CD4-positive, alpha-beta T cell (primary cell): ENCODE results near the gene C6orf163. TPM values are rescaled to one million over a fixed set of nuclear protein-coding genes. Genes with fewer than 3 reads are reported as not detected.

ENCODE experiments used
- ATAC-seq: fragments of 200-7000 bp; cut with Tn5 transposase; one replicate; pipeline ENCODE4 v1.10.0; 2022; ENCODE audit warnings: mild to moderate bottlenecking; ENCODE audit not compliant: poor library complexity
- CTCF ChIA-PET: fragments of 350-600 bp; sonication (Branson Sonifier 250); formaldehyde crosslinking; loops from one replicate; lab custom pipeline; 2021; ENCODE audit warnings: antibody characterized with exemption, inconsistent platforms; lab: Charles Lee
- POLR2A ChIA-PET: fragments of 350-600 bp; sonication (Branson Sonifier 250); formaldehyde crosslinking; loops from one replicate; lab custom pipeline; 2021; ENCODE audit warnings: antibody characterized with exemption, inconsistent platforms; lab: Charles Lee
- DNase-seq, 14 experiments: peaks; one replicate each; pipeline ENCODE4 v3.0.0-alpha.2; 2013 to 2020; ENCODE audit warnings: mixed read lengths in 2 of 14
- H3K27ac ChIP-seq, 2 donors: one replicate each; pipeline versions ENCODE4 v1.5.1 to v1.7.0; 2013; ENCODE audit warnings: low read length in 2 of 2, low read depth in 1 of 2, mild to moderate bottlenecking in 1 of 2
- H3K27me3 ChIP-seq, 2 experiments: 1 replicate in 1 of 2; 2 replicates in 1 of 2; pipeline versions ENCODE4 v1.6.1 to v1.7.0; 2013; ENCODE audit warnings: low read length in 2 of 2, control low read depth in 1 of 2, mild to moderate bottlenecking in 1 of 2, moderate library complexity in 1 of 2; ENCODE audit not compliant: insufficient read depth in 2 of 2, control insufficient read depth in 1 of 2
- H3K36me3 ChIP-seq: one replicate; pipeline ENCODE4 v1.6.1; 2013; ENCODE audit warnings: low read length, control low read depth; ENCODE audit not compliant: insufficient read depth
- H3K4me1 ChIP-seq: one replicate; pipeline ENCODE4 v1.6.1; 2013; ENCODE audit warnings: low read length, control low read depth; ENCODE audit not compliant: insufficient read depth
- H3K4me3 ChIP-seq: one replicate; pipeline ENCODE4 v1.5.1; 2013; ENCODE audit warnings: mild to moderate bottlenecking, low read length, moderate library complexity
- H3K9me3 ChIP-seq, 2 experiments: 1 replicate in 1 of 2; 2 replicates in 1 of 2; pipeline versions ENCODE4 v1.6.1 to v1.7.0; 2013; ENCODE audit warnings: low read length in 2 of 2, mild to moderate bottlenecking in 2 of 2, control low read depth in 1 of 2, moderate library complexity in 1 of 2; ENCODE audit not compliant: control insufficient read depth in 1 of 2, insufficient read depth in 1 of 2
- H3K27ac Mint-ChIP-seq: one replicate; pipeline ENCODE4 v1.8.0; 2020; ENCODE audit warnings: mixed read lengths
- H3K27me3 Mint-ChIP-seq: one replicate; pipeline ENCODE4 v1.8.0; 2021; ENCODE audit warnings: mixed read lengths
- H3K36me3 Mint-ChIP-seq: one replicate; pipeline ENCODE4 v1.8.0; 2021; ENCODE audit warnings: low read depth, mixed read lengths
- H3K4me1 Mint-ChIP-seq: one replicate; pipeline ENCODE4 v1.8.0; 2021; ENCODE audit warnings: low read depth, mixed read lengths
- H3K4me3 Mint-ChIP-seq: one replicate; pipeline ENCODE4 v1.8.0; 2020; ENCODE audit warnings: mild to moderate bottlenecking, mixed read lengths
- H3K9me3 Mint-ChIP-seq: one replicate; pipeline ENCODE4 v1.8.0; 2020; ENCODE audit warnings: mixed read lengths
- CTCF ChIP-seq: fragments of 200-600 bp; IDR thresholded peaks from one replicate; pipeline ENCODE4 v1.8.0; 2022; ENCODE audit warnings: antibody characterized with exemption, mild to moderate bottlenecking
- intact Hi-C, 2 experiments: fragments of 100-400 bp; cut with DNase I in 1 of 2; cut with micrococcal nuclease in 1 of 2; formaldehyde crosslinking; loops; one replicate each; pipeline versions ENCODE4 v1.15.1 to v1.9.0; 2023 to 2025; cut with DNase I, micrococcal nuclease
- total RNA-seq, 174 experiments: library from RNA in 2 of 174; stranded (reverse) in 2 of 174; gene quantifications; one replicate each; pipeline ENCODE4 v1.2.3 and lab custom pipeline; 2021 to 2026

Gene C6orf163
- total RNA-seq, 2 experiments from 2014 or later = 0.93 to 1.4 TPM

- TF ChIP-seq CTCF = no peak
- Histone ChIP-seq H3K27me3 (no peaks in the 10 kb centered on the region), H3K9me3 (no peaks in the 10 kb centered on the region), H3K4me3 (no peak overlapping the region), H3K4me1 (no peaks in the 10 kb centered on the region), H3K27ac (no peak overlapping the region), H3K36me3 (peaks cover 7% of the 10 kb centered on the region)
- intact Hi-C loops = no loop called here
- peaks cover 20% of the 10 kb centered on the region for H3K36me3 Mint-ChIP-seq
- H3K4me1 Mint-ChIP-seq = no peaks in the 10 kb centered on the region
- DNase-seq = no peak
- no peaks in the 10 kb centered on the region for H3K9me3 Mint-ChIP-seq
- H3K27ac Mint-ChIP-seq = no peak overlapping the region
- ATAC-seq = no peak
- ChIA-PET POLR2A (no interaction called here), CTCF (no interaction called here)
- no peaks in the 10 kb centered on the region for H3K27me3 Mint-ChIP-seq
- H3K4me3 Mint-ChIP-seq = no peak overlapping the region
Observed at GRCh38 chr6:87341899-87342298, 2.7 kb upstream of the C6orf163 start.

DNA sequence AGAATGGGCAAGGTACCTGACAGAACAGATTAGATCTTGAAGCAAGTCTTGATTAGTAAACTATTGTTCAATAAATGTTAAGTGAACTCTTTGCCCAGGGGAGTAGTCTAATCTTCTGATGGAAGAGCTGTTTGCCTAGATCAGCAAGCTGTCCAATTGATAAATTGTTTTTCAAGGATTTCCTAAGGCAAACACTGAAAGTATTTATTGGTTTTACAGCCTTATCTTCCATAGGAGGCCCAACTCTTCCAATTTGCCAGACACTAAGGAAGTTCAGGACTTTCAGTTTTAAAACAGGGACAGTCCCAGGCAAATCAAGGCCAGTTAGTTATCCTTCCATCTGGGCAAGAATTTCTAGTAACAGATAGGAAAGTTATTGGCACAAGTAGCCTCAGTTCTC is 1.8 kb upstream of the C6orf163 start:
- no peak overlapping the region for H3K27ac ChIP-seq
- H3K4me1 ChIP-seq = no peaks in the 10 kb centered on the region
- CTCF ChIA-PET = no interaction called here
- intact Hi-C loops = no loop called here
- Mint-ChIP-seq H3K27me3 (no peaks in the 10 kb centered on the region), H3K4me1 (no peaks in the 10 kb centered on the region), H3K36me3 (peaks cover 20% of the 10 kb centered on the region), H3K9me3 (no peaks in the 10 kb centered on the region), H3K27ac (no peak overlapping the region), H3K4me3 (no peak overlapping the region)
- H3K9me3 ChIP-seq = no peaks in the 10 kb centered on the region
- DNase-seq = no peak
- no peak overlapping the region for H3K4me3 ChIP-seq
- POLR2A ChIA-PET = no interaction called here
- TF ChIP-seq CTCF = no peak
- no peak for ATAC-seq
- no peaks in the 10 kb centered on the region for H3K27me3 ChIP-seq
- peaks cover 7% of the 10 kb centered on the region for H3K36me3 ChIP-seq

DNA sequence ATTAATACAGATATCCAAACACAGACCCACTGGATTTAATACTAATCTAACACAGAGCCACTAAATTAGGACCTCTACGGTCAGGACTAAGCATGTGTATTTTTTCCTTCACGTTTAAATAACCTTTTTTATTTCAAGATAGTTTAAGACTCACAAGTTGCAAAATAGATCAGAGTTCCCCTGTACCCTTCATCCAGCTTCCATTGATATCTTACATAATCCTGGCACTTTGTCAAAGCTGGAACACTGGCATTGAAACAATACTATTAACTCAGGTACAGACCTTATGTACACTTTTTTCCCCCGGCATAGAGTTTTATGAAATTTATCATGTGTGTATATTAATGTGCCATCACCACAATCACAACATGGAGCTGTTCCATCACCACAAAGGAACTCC is 2.1 kb downstream of the C6orf163 start:
- DNase-seq = no peak
- H3K9me3 ChIP-seq = no peaks in the 10 kb centered on the region
- H3K4me3 ChIP-seq = no peak overlapping the region
- H3K36me3 ChIP-seq = peaks cover 7% of the 10 kb centered on the region
- peaks cover 5% of the 10 kb centered on the region for H3K36me3 Mint-ChIP-seq
- no peaks in the 10 kb centered on the region for H3K9me3 Mint-ChIP-seq
- TF ChIP-seq CTCF = no peak
- intact Hi-C loops = no loop called here
- H3K4me1 Mint-ChIP-seq = no peaks in the 10 kb centered on the region
- ATAC-seq = no peak
- POLR2A ChIA-PET = no interaction called here
- CTCF ChIA-PET = interaction anchor here (0.9 kb wide), 1 partner anchor 17 kb away, joined by 6 read pairs; no protein-coding TSS in a partner anchor
- no peak overlapping the region for H3K4me3 Mint-ChIP-seq
- no peaks in the 10 kb centered on the region for H3K27me3 Mint-ChIP-seq
- no peaks in the 10 kb centered on the region for H3K4me1 ChIP-seq
- no peaks in the 10 kb centered on the region for H3K27me3 ChIP-seq
- no peak overlapping the region for H3K27ac Mint-ChIP-seq
- H3K27ac ChIP-seq = no peak overlapping the region
